ENCODE measurements around the gene TULP4.

Gene TULP4

GRCh38 chr6:158492881-158493280 is 180.6 kb downstream of the TULP4 start:
- ChIA-PET CTCF (interaction anchor here (2.1 kb wide), 1 partner anchor 272 kb away, joined by 7 read pairs; no protein-coding TSS in a partner anchor), POLR2A (no interaction called here)
- H3K36me3 ChIP-seq (ENCODE audit: control insufficient read depth in 2 of 2, insufficient read depth in 1 of 2, low read length in 2 of 2): peaks cover 9 to 47% of the 10 kb centered on the region in 2 experiments; a peak in 2 of 3 replicates
- no peaks in the 10 kb centered on the region for H3K4me1 ChIP-seq (ENCODE audit: control insufficient read depth, insufficient read depth, low read length)
- H3K9me3 ChIP-seq (ENCODE audit: control insufficient read depth, insufficient read depth, low read depth, low read length): no peaks in the 10 kb centered on the region
- H3K27ac ChIP-seq (ENCODE audit: extremely low read depth, low read depth, low read length): no peak overlapping the region
- H3K4me3 ChIP-seq (ENCODE audit: low read depth, low read length): no peak overlapping the region
- TF ChIP-seq, protein P1, sequence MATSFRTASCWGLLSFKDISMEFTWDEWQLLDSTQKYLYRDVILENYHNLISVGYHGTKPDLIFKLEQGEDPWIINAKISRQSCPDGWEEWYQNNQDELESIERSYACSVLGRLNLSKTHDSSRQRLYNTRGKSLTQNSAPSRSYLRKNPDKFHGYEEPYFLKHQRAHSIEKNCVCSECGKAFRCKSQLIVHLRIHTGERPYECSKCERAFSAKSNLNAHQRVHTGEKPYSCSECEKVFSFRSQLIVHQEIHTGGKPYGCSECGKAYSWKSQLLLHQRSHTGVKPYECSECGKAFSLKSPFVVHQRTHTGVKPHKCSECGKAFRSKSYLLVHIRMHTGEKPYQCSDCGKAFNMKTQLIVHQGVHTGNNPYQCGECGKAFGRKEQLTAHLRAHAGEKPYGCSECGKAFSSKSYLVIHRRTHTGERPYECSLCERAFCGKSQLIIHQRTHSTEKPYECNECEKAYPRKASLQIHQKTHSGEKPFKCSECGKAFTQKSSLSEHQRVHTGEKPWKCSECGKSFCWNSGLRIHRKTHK (tag by site-specific recombination; IDR thresholded peaks at IDR 0.05): no peak
- TF ChIP-seq ELK4 (IDR thresholded peaks at IDR 0.05; ENCODE audit: borderline replicate concordance, low read depth, low read length): no peak
- TF ChIP-seq ZNF423 (tag by site-specific recombination; IDR thresholded peaks at IDR 0.05): no peak
- TF ChIP-seq, protein P2, sequence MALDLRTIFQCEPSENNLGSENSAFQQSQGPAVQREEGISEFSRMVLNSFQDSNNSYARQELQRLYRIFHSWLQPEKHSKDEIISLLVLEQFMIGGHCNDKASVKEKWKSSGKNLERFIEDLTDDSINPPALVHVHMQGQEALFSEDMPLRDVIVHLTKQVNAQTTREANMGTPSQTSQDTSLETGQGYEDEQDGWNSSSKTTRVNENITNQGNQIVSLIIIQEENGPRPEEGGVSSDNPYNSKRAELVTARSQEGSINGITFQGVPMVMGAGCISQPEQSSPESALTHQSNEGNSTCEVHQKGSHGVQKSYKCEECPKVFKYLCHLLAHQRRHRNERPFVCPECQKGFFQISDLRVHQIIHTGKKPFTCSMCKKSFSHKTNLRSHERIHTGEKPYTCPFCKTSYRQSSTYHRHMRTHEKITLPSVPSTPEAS (tag by site-specific recombination; IDR thresholded peaks at IDR 0.05): no peak
- TF ChIP-seq ZNF514 (tag by site-specific recombination; IDR thresholded peaks at IDR 0.05): no peak
- no peak for TF ChIP-seq ZNF747 (tag by site-specific recombination; IDR thresholded peaks at IDR 0.05)
- TF ChIP-seq ZBTB20 (tag by site-specific recombination; IDR thresholded peaks at IDR 0.05): no peak
- TF ChIP-seq, protein P3, sequence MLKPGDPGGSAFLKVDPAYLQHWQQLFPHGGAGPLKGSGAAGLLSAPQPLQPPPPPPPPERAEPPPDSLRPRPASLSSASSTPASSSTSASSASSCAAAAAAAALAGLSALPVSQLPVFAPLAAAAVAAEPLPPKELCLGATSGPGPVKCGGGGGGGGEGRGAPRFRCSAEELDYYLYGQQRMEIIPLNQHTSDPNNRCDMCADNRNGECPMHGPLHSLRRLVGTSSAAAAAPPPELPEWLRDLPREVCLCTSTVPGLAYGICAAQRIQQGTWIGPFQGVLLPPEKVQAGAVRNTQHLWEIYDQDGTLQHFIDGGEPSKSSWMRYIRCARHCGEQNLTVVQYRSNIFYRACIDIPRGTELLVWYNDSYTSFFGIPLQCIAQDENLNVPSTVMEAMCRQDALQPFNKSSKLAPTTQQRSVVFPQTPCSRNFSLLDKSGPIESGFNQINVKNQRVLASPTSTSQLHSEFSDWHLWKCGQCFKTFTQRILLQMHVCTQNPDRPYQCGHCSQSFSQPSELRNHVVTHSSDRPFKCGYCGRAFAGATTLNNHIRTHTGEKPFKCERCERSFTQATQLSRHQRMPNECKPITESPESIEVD (tag by site-specific recombination; IDR thresholded peaks at IDR 0.05): no peak

DNA sequence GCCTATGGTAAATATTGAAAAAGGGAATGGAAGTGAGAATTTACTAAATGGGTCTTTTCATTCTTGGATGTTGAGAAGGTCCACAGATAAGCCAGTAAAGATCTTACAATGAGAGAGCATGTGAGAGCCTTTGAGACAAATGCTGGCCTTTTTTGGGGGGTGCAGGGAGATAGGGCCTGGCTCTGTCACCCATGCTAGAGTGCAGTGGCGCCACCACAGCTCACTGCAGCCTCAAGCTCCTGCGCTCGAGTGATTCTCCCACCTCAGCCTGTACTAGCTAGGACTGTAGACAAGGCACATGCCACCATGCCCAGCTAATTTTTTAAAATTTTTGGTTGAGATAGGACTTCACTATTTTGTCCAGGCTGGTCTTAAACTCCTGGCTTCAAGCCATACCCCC is 184.4 kb downstream of the TULP4 start:
- POLR2A ChIA-PET: interaction anchor here (0.8 kb wide), 1 partner anchor 25 kb away, joined by 3 read pairs; no protein-coding TSS in a partner anchor
- Histone ChIP-seq H3K9me3 (ENCODE audit: control insufficient read depth, insufficient read depth, low read depth, low read length) (no peaks in the 10 kb centered on the region), H3K4me1 (ENCODE audit: control insufficient read depth, insufficient read depth, low read length) (no peaks in the 10 kb centered on the region), H3K27ac (ENCODE audit: extremely low read depth, low read depth, low read length) (no peak overlapping the region), H3K4me3 (ENCODE audit: low read depth, low read length) (no peak overlapping the region), H3K36me3 (ENCODE audit: control insufficient read depth in 2 of 2, insufficient read depth in 1 of 2, low read length in 2 of 2) (peaks cover 13 to 78% of the 10 kb centered on the region in 2 experiments; a peak in 2 of 3 replicates)
- TF ChIP-seq, protein P4, sequence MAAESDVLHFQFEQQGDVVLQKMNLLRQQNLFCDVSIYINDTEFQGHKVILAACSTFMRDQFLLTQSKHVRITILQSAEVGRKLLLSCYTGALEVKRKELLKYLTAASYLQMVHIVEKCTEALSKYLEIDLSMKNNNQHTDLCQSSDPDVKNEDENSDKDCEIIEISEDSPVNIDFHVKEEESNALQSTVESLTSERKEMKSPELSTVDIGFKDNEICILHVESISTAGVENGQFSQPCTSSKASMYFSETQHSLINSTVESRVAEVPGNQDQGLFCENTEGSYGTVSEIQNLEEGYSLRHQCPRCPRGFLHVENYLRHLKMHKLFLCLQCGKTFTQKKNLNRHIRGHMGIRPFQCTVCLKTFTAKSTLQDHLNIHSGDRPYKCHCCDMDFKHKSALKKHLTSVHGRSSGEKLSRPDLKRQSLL (tag by site-specific recombination; IDR thresholded peaks at IDR 0.05): peak; percentile 77
- TF ChIP-seq ZNF677 (tag by site-specific recombination; IDR thresholded peaks at IDR 0.05): no peak
- TF ChIP-seq, protein P5, sequence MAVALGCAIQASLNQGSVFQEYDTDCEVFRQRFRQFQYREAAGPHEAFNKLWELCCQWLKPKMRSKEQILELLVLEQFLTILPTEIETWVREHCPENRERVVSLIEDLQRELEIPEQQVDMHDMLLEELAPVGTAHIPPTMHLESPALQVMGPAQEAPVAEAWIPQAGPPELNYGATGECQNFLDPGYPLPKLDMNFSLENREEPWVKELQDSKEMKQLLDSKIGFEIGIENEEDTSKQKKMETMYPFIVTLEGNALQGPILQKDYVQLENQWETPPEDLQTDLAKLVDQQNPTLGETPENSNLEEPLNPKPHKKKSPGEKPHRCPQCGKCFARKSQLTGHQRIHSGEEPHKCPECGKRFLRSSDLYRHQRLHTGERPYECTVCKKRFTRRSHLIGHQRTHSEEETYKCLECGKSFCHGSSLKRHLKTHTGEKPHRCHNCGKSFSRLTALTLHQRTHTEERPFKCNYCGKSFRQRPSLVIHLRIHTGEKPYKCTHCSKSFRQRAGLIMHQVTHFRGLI (tag by site-specific recombination; IDR thresholded peaks at IDR 0.05): no peak
- CTCF ChIA-PET: interaction anchor here (0.6 to 2.0 kb wide), 6 partner anchors 49 to 283 kb away, joined by 3 to 7 read pairs (median 4); no protein-coding TSS in a partner anchor

GRCh38 chr6:158497620-158498019 is 185.4 kb downstream of the TULP4 start:
- H3K4me1 ChIP-seq (ENCODE audit: control insufficient read depth, insufficient read depth, low read length): no peaks in the 10 kb centered on the region
- POLR2A ChIA-PET: no interaction called here
- CTCF ChIA-PET: interaction anchor here (1.2 to 2.0 kb wide), 2 partner anchors 277 to 283 kb away, joined by 4 to 7 read pairs; no protein-coding TSS in a partner anchor
- H3K4me3 ChIP-seq (ENCODE audit: low read depth, low read length): no peak overlapping the region
- H3K36me3 ChIP-seq (ENCODE audit: control insufficient read depth in 2 of 2, insufficient read depth in 1 of 2, low read length in 2 of 2): peaks cover 13 to 82% of the 10 kb centered on the region in 2 experiments; a peak in 2 of 3 replicates
- no peaks in the 10 kb centered on the region for H3K9me3 ChIP-seq (ENCODE audit: control insufficient read depth, insufficient read depth, low read depth, low read length)
- H3K27ac ChIP-seq (ENCODE audit: extremely low read depth, low read depth, low read length): no peak overlapping the region
- TF ChIP-seq ZNF747 (tag by site-specific recombination; IDR thresholded peaks at IDR 0.05) (no peak), ZNF114 (tag by site-specific recombination; IDR thresholded peaks at IDR 0.05) (no peak), GLIS1 (tag by site-specific recombination; IDR thresholded peaks at IDR 0.05) (no peak), ZNF112 (tag by site-specific recombination; IDR thresholded peaks at IDR 0.05) (no peak), ZNF302 (tag by site-specific recombination; IDR thresholded peaks at IDR 0.05; ENCODE audit: low read depth) (no peak)
- TF ChIP-seq, protein P6, sequence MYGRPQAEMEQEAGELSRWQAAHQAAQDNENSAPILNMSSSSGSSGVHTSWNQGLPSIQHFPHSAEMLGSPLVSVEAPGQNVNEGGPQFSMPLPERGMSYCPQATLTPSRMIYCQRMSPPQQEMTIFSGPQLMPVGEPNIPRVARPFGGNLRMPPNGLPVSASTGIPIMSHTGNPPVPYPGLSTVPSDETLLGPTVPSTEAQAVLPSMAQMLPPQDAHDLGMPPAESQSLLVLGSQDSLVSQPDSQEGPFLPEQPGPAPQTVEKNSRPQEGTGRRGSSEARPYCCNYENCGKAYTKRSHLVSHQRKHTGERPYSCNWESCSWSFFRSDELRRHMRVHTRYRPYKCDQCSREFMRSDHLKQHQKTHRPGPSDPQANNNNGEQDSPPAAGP (tag by site-specific recombination; IDR thresholded peaks at IDR 0.05): no peak
- TF ChIP-seq, protein P7, sequence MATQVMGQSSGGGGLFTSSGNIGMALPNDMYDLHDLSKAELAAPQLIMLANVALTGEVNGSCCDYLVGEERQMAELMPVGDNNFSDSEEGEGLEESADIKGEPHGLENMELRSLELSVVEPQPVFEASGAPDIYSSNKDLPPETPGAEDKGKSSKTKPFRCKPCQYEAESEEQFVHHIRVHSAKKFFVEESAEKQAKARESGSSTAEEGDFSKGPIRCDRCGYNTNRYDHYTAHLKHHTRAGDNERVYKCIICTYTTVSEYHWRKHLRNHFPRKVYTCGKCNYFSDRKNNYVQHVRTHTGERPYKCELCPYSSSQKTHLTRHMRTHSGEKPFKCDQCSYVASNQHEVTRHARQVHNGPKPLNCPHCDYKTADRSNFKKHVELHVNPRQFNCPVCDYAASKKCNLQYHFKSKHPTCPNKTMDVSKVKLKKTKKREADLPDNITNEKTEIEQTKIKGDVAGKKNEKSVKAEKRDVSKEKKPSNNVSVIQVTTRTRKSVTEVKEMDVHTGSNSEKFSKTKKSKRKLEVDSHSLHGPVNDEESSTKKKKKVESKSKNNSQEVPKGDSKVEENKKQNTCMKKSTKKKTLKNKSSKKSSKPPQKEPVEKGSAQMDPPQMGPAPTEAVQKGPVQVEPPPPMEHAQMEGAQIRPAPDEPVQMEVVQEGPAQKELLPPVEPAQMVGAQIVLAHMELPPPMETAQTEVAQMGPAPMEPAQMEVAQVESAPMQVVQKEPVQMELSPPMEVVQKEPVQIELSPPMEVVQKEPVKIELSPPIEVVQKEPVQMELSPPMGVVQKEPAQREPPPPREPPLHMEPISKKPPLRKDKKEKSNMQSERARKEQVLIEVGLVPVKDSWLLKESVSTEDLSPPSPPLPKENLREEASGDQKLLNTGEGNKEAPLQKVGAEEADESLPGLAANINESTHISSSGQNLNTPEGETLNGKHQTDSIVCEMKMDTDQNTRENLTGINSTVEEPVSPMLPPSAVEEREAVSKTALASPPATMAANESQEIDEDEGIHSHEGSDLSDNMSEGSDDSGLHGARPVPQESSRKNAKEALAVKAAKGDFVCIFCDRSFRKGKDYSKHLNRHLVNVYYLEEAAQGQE (tag by site-specific recombination; IDR thresholded peaks at IDR 0.05): no peak

Data from HEK293 (cell line).